ENCODE data around the gene ZRANB3.

ZRANB3 gene

DNA sequence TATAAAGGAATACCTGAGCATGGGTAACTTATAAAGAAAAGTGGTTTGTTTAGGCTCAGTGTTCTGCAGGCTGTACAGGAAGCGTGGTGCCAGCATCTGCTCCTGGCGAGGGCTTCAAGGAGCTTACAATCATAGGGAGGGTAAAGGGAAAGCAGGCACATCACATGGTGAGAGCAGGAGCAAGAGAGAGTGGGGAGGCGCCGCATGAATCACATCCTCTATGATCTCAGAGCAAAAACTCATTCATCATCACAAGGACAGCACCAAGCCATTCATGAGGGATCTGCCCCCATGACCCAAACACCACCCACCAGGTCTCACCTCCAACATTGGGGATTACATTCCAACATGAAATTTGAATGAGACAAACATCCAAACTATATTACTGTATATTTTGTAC is 32.8 kb upstream of the ZRANB3 start:
- H3K36me3 ChIP-seq (ENCODE audit: control insufficient read depth in 2 of 2, insufficient read depth in 1 of 2, low read length in 2 of 2): peaks cover 0 to 3% of the 10 kb centered on the region in 2 experiments; a peak in 2 of 3 replicates
- no peak overlapping the region for H3K4me3 ChIP-seq (ENCODE audit: low read depth, low read length)
- 0 out of 2 replicates have a peak, but pooled peaks have one; percentile 33 for TF ChIP-seq WT1 (tag by site-specific recombination; IDR thresholded peaks at IDR 0.05)
- TF ChIP-seq, protein P1, sequence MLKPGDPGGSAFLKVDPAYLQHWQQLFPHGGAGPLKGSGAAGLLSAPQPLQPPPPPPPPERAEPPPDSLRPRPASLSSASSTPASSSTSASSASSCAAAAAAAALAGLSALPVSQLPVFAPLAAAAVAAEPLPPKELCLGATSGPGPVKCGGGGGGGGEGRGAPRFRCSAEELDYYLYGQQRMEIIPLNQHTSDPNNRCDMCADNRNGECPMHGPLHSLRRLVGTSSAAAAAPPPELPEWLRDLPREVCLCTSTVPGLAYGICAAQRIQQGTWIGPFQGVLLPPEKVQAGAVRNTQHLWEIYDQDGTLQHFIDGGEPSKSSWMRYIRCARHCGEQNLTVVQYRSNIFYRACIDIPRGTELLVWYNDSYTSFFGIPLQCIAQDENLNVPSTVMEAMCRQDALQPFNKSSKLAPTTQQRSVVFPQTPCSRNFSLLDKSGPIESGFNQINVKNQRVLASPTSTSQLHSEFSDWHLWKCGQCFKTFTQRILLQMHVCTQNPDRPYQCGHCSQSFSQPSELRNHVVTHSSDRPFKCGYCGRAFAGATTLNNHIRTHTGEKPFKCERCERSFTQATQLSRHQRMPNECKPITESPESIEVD (tag by site-specific recombination; IDR thresholded peaks at IDR 0.05): no peak
- no peaks in the 10 kb centered on the region for H3K4me1 ChIP-seq (ENCODE audit: control insufficient read depth, insufficient read depth, low read length)
- POLR2A ChIA-PET: no interaction called here
- H3K27ac ChIP-seq (ENCODE audit: extremely low read depth, low read depth, low read length): no peak overlapping the region
- CTCF ChIA-PET: interaction anchor here (1.0 kb wide), 1 partner anchor 9 kb away, joined by 5 read pairs; no protein-coding TSS in a partner anchor
- no peaks in the 10 kb centered on the region for H3K9me3 ChIP-seq (ENCODE audit: control insufficient read depth, insufficient read depth, low read depth, low read length)

DNA sequence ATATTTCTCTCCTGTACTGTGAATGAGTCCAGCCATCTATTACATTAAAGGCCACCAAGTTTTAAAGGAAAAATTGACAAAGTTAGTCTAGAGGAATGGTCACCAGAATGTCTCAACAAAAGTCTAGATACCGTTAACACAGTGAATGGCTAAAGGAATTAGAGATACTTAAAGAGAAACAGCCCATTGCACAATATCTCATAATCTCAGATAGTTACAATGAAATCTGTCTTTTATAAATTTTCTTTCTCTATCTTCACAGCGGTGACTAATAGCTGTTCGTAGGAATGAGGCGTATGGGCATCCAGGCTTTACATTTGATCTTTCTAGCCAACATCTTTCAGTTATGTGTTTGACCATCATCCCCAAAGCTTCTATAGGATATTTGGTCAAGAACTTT is 30.9 kb upstream of the ZRANB3 start:
- H3K4me3 ChIP-seq (ENCODE audit: low read depth, low read length): no peak overlapping the region
- ChIA-PET POLR2A (no interaction called here), CTCF (interaction anchor here (0.7 kb wide), 1 partner anchor 31 kb away, joined by 5 read pairs; the partner anchor contains the start of gene R3HDM1)
- no peaks in the 10 kb centered on the region for H3K9me3 ChIP-seq (ENCODE audit: control insufficient read depth, insufficient read depth, low read depth, low read length)
- no peaks in the 10 kb centered on the region for H3K36me3 ChIP-seq (ENCODE audit: control insufficient read depth in 2 of 2, insufficient read depth in 1 of 2, low read length in 2 of 2)
- no peaks in the 10 kb centered on the region for H3K4me1 ChIP-seq (ENCODE audit: control insufficient read depth, insufficient read depth, low read length)
- no peak overlapping the region for H3K27ac ChIP-seq (ENCODE audit: extremely low read depth, low read depth, low read length)
- TF ChIP-seq ZNF391 (tag by site-specific recombination; IDR thresholded peaks at IDR 0.05; ENCODE audit: borderline replicate concordance, low read depth): no peak
- TF ChIP-seq OSR2 (tag by site-specific recombination; IDR thresholded peaks at IDR 0.05): no peak
- TF ChIP-seq MZF1 (tag by site-specific recombination; IDR thresholded peaks at IDR 0.05; ENCODE audit: borderline replicate concordance): no peak
- no peak for TF ChIP-seq ZBTB21 (tag by site-specific recombination; IDR thresholded peaks at IDR 0.05)
- no peak for TF ChIP-seq SETDB1 (IDR thresholded peaks at IDR 0.05; ENCODE audit: insufficient read length, low read length)
- no peak for TF ChIP-seq ZNF530 (tag by site-specific recombination; IDR thresholded peaks at IDR 0.05; ENCODE audit: low read depth)
- TF ChIP-seq ZNF248 (tag by site-specific recombination; IDR thresholded peaks at IDR 0.05): no peak
- no peak for TF ChIP-seq ZNF394 (tag by site-specific recombination; IDR thresholded peaks at IDR 0.05; ENCODE audit: borderline replicate concordance)
- TF ChIP-seq SCRT1 (tag by site-specific recombination; IDR thresholded peaks at IDR 0.05; ENCODE audit: borderline replicate concordance): no peak
- no peak for TF ChIP-seq ZNF132 (tag by site-specific recombination; IDR thresholded peaks at IDR 0.05; ENCODE audit: borderline replicate concordance)

DNA sequence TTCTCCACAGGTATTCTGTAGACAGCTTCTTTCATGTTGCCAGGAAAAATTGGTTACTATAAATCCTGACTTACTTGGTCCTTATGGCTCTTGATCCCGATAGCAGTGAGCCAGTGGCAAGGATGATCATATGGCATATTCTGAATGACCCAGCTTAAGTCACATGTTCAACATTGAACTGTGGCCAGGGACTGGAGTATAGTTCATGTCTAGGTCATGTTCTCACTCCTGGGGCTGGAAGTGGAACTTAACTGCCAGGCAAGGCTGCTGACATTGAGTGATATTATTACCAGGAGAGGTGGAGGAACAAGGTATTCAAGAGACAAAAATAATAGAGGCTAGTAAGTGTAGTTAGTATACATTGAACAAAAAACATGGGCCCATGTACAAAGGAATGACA is 26.5 kb upstream of the ZRANB3 start:
- H3K27ac ChIP-seq (ENCODE audit: extremely low read depth, low read depth, low read length): no peak overlapping the region
- H3K4me3 ChIP-seq (ENCODE audit: low read depth, low read length): no peak overlapping the region
- ChIA-PET CTCF (no interaction called here), POLR2A (no interaction called here)
- no peaks in the 10 kb centered on the region for H3K36me3 ChIP-seq (ENCODE audit: control insufficient read depth in 2 of 2, insufficient read depth in 1 of 2, low read length in 2 of 2)
- no peaks in the 10 kb centered on the region for H3K9me3 ChIP-seq (ENCODE audit: control insufficient read depth, insufficient read depth, low read depth, low read length)
- H3K4me1 ChIP-seq (ENCODE audit: control insufficient read depth, insufficient read depth, low read length): no peaks in the 10 kb centered on the region
- TF ChIP-seq ZNF677 (tag by site-specific recombination; IDR thresholded peaks at IDR 0.05): no peak
- TF ChIP-seq ZNF529 (tag by site-specific recombination; IDR thresholded peaks at IDR 0.05; ENCODE audit: insufficient replicate concordance): no peak
- no peak for TF ChIP-seq ZBTB48 (tag by site-specific recombination; IDR thresholded peaks at IDR 0.05)
- TF ChIP-seq ZBTB7A (tag by site-specific recombination; IDR thresholded peaks at IDR 0.05; ENCODE audit: low read depth): no peak
- TF ChIP-seq ZNF514 (tag by site-specific recombination; IDR thresholded peaks at IDR 0.05): no peak
- TF ChIP-seq ZNF274 (IDR thresholded peaks at IDR 0.05; ENCODE audit: low read length): no peak
- TF ChIP-seq ZNF274 (tag by site-specific recombination; IDR thresholded peaks at IDR 0.05; ENCODE audit: borderline replicate concordance): no peak
- TF ChIP-seq ZNF664 (tag by site-specific recombination; IDR thresholded peaks at IDR 0.05): no peak
- TF ChIP-seq, protein P2, sequence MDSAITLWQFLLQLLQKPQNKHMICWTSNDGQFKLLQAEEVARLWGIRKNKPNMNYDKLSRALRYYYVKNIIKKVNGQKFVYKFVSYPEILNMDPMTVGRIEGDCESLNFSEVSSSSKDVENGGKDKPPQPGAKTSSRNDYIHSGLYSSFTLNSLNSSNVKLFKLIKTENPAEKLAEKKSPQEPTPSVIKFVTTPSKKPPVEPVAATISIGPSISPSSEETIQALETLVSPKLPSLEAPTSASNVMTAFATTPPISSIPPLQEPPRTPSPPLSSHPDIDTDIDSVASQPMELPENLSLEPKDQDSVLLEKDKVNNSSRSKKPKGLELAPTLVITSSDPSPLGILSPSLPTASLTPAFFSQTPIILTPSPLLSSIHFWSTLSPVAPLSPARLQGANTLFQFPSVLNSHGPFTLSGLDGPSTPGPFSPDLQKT (IDR thresholded peaks at IDR 0.05; ENCODE audit: borderline replicate concordance, low read depth, low read length): no peak
- TF ChIP-seq ZNF324 (tag by site-specific recombination; IDR thresholded peaks at IDR 0.05): no peak
- no peak for TF ChIP-seq ZNF140 (tag by site-specific recombination; IDR thresholded peaks at IDR 0.05)
- TF ChIP-seq ZNF626 (tag by site-specific recombination; IDR thresholded peaks at IDR 0.05): no peak
- TF ChIP-seq ZNF777 (tag by site-specific recombination; IDR thresholded peaks at IDR 0.05; ENCODE audit: borderline replicate concordance): no peak
- TF ChIP-seq, protein P3, sequence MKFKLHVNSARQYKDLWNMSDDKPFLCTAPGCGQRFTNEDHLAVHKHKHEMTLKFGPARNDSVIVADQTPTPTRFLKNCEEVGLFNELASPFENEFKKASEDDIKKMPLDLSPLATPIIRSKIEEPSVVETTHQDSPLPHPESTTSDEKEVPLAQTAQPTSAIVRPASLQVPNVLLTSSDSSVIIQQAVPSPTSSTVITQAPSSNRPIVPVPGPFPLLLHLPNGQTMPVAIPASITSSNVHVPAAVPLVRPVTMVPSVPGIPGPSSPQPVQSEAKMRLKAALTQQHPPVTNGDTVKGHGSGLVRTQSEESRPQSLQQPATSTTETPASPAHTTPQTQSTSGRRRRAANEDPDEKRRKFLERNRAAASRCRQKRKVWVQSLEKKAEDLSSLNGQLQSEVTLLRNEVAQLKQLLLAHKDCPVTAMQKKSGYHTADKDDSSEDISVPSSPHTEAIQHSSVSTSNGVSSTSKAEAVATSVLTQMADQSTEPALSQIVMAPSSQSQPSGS (tag by site-specific recombination; IDR thresholded peaks at IDR 0.05; ENCODE audit: low read depth): no peak
- TF ChIP-seq PRDM1 (tag by site-specific recombination; IDR thresholded peaks at IDR 0.05): no peak
- no peak for TF ChIP-seq ZNF174 (tag by site-specific recombination; IDR thresholded peaks at IDR 0.05)
- TF ChIP-seq GLI4 (tag by site-specific recombination; IDR thresholded peaks at IDR 0.05): no peak
- no peak for TF ChIP-seq ZNF169 (tag by site-specific recombination; IDR thresholded peaks at IDR 0.05)
